Gastrocnemius medialis (tissue), 4 donors: ENCODE results near the gene DNAJC11. TPM values are rescaled to one million over a fixed set of nuclear protein-coding genes. Genes with fewer than 3 reads are reported as not detected.

Experiments used
- ATAC-seq, 2 donors: fragments of 150-250 bp; one replicate each; pipeline ENCODE4 v1.9.1; 2016
- DNase-seq, 2 donors: peaks; one replicate each; pipeline ENCODE4 v3.0.0-alpha.2; 2019
- H3K27ac ChIP-seq, 4 donors: fragments of 200-600 bp; sonication (generic); 1 replicate in 1 of 4; 2 replicates in 3 of 4; pipeline ENCODE4 v1.5.1; 2016 to 2018; ENCODE audit warnings: mild to moderate bottlenecking in 2 of 4, moderate library complexity in 1 of 4
- H3K27me3 ChIP-seq, 3 donors: fragments of 200-600 bp; sonication (generic) in 2 of 3; 1 replicate in 1 of 3; 2 replicates in 2 of 3; pipeline versions ENCODE4 v1.5.1 to v1.6.0; 2016 to 2019; ENCODE audit warnings: mild to moderate bottlenecking in 1 of 3, moderate library complexity in 1 of 3
- H3K36me3 ChIP-seq, 2 donors: fragments of 200-600 bp; sonication (generic) in 1 of 2; one replicate each; pipeline ENCODE4 v1.5.1; 2017 to 2018
- H3K4me1 ChIP-seq, 2 donors: fragments of 200-600 bp; sonication (generic) in 1 of 2; one replicate each; pipeline ENCODE4 v1.5.1; 2016 to 2017; ENCODE audit warnings: mild to moderate bottlenecking in 2 of 2
- H3K4me3 ChIP-seq, 4 donors: fragments of 200-600 bp; sonication (generic) in 3 of 4; 1 replicate in 1 of 4; 2 replicates in 3 of 4; pipeline ENCODE4 v1.5.1; 2016 to 2019; ENCODE audit warnings: mild to moderate bottlenecking in 2 of 4
- H3K9me3 ChIP-seq, 3 donors: fragments of 200-600 bp; sonication (generic) in 2 of 3; 1 replicate in 1 of 3; 2 replicates in 2 of 3; pipeline ENCODE4 v1.5.1; 2016 to 2019
- POLR2A ChIP-seq, 2 donors: fragments of 450-650 bp; IDR thresholded peaks; one replicate each; pipeline ENCODE4 v1.6.1; 2017; ENCODE audit warnings: antibody characterized with exemption in 2 of 2, mild to moderate bottlenecking in 2 of 2, moderate library complexity in 2 of 2
- in situ Hi-C, 4 donors: fragments of 200-750 bp; cut with MboI; loops; one replicate each; pipeline versions ENCODE4 v1.15.0 to v1.8.0; 2017; ENCODE audit warnings: low sequenced_read_pairs in 4 of 4
- intact Hi-C: fragments of 100-400 bp; cut with DNase I; formaldehyde crosslinking; loops from one replicate; pipeline ENCODE4 v1.15.1; 2023; ENCODE audit warnings: low total_unique reads
- total RNA-seq, 4 donors: library from RNA; depleted of rRNA; stranded (reverse); fragments of >200 nt; gene quantifications; one replicate each; pipeline versions ENCODE4 v1.1.0 to v1.2.3, GENCODE V29; 2016
- TF ChIP-seq, protein P1 (sequence below), 5 experiments: fragments of 450-650 bp in 3 of 5; fragments of 200-600 bp in 2 of 5; sonication (generic) in 2 of 5; IDR thresholded peaks in 4 of 5; conservative IDR thresholded peaks in 1 of 5; 1 replicate in 4 of 5; 2 replicates in 1 of 5; pipeline ENCODE4 v1.5.1; 2016 to 2019; ENCODE audit warnings: antibody characterized with exemption in 5 of 5, mild to moderate bottlenecking in 3 of 5, moderate library complexity in 3 of 5

The DNAJC11 gene
- total RNA-seq, 4 donors from 2014 or later, result 23.3 to 40.7 (median 30.8) TPM

DNA sequence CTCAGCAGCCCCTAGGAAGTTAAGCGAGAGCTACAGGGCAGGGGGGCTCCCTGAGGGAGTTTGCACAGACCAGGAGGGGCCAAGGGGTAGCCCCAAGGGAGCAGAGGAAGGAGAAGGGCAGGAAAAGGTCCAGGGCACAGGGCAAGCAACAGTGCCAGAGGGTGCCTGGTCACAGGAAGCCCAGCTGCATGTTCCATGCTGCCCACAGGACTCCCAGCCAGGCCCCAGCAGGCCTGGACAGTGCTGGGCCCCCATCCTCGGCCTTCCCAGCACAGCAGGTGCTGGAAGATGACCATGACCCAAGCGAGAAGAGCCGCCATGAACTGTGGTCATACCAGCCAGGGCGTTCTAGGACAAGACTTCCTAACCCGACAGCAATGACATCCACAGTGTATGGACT lies 110.0 kb downstream of the DNAJC11 start:
- Histone ChIP-seq H3K9me3 (no peaks in the 10 kb centered on the region), H3K4me1 (peaks cover 91 to 96% of the 10 kb centered on the region in 2 donors), H3K36me3 (peaks cover 0 to 48% of the 10 kb centered on the region in 2 donors), H3K27me3 (no peaks in the 10 kb centered on the region), H3K4me3 (no peak overlapping the region), H3K27ac (peak overlapping the region; percentile 98 to 100 (median 100))
- TF ChIP-seq, protein P1, sequence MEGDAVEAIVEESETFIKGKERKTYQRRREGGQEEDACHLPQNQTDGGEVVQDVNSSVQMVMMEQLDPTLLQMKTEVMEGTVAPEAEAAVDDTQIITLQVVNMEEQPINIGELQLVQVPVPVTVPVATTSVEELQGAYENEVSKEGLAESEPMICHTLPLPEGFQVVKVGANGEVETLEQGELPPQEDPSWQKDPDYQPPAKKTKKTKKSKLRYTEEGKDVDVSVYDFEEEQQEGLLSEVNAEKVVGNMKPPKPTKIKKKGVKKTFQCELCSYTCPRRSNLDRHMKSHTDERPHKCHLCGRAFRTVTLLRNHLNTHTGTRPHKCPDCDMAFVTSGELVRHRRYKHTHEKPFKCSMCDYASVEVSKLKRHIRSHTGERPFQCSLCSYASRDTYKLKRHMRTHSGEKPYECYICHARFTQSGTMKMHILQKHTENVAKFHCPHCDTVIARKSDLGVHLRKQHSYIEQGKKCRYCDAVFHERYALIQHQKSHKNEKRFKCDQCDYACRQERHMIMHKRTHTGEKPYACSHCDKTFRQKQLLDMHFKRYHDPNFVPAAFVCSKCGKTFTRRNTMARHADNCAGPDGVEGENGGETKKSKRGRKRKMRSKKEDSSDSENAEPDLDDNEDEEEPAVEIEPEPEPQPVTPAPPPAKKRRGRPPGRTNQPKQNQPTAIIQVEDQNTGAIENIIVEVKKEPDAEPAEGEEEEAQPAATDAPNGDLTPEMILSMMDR (IDR thresholded peaks at IDR 0.05 in 4 of 5, conservative IDR thresholded peaks at IDR 0.05 in 1 of 5), result no peak
- no peak for TF ChIP-seq POLR2A (IDR thresholded peaks at IDR 0.05)
- in situ Hi-C loops, result no loop called here
- peak in 1 of 2 donors; percentile 57 for DNase-seq
- ATAC-seq, result peak in 1 of 2 donors; percentile 19
- intact Hi-C loops, result no loop called here

DNA sequence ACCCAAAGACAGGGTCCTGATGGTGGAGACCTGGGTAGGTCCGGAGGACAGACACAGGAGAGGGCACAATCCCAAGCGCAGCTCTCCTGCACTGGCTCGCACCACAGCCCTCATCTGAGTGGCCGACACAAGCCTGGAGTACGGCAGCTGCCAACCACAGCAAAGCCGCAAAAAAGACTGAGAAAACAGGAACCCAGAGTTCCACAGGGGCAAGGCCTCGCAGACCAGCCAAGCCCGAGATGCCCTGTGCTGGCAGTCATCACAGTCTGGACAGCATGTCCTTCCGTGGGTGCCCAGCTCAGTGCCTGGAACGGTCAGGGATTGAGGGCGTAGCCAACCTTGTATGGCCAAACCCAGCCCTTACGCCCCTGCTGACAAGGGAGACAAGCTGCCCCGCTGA lies 110.4 kb downstream of the DNAJC11 start:
- peak; percentile 63 to 76 for DNase-seq
- peaks cover 0 to 48% of the 10 kb centered on the region in 2 donors for H3K36me3 ChIP-seq
- peak; percentile 22 to 42 for ATAC-seq
- peaks cover 88 to 96% of the 10 kb centered on the region in 2 donors for H3K4me1 ChIP-seq
- no peak overlapping the region for H3K4me3 ChIP-seq
- intact Hi-C loops (no loop called here), in situ Hi-C loops (no loop called here)
- H3K9me3 ChIP-seq, result no peaks in the 10 kb centered on the region
- TF ChIP-seq POLR2A (IDR thresholded peaks at IDR 0.05), result no peak
- TF ChIP-seq, protein P1 (IDR thresholded peaks at IDR 0.05 in 4 of 5, conservative IDR thresholded peaks at IDR 0.05 in 1 of 5), result no peak
- H3K27ac ChIP-seq, result peak overlapping the region; percentile 98 to 100 (median 100)
- no peaks in the 10 kb centered on the region for H3K27me3 ChIP-seq

DNA sequence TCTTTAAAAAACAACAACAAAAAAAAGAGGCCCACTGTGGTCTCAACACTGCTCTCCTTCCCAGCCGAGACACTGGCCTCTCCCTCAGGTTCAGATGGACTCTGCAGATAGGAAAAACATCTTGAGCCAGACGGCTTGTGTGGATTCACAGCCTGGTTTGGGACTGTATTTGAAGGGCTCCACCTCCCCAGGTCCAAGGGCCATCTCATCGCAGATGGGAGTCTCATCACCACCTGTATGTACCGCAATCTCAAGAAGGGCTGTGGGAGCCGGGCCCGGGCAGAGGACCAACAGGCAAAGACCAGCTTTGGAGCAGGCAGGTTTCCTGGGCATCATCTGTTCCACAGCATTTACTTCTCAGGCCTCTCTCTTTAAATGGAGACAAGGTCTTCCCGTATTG lies 111.6 kb downstream of the DNAJC11 start:
- Histone ChIP-seq H3K4me3 (no peak overlapping the region), H3K27ac (peak overlapping the region; percentile 98 to 100 (median 100)), H3K4me1 (peaks cover 77 to 93% of the 10 kb centered on the region in 2 donors), H3K9me3 (no peaks in the 10 kb centered on the region), H3K36me3 (peaks cover 0 to 37% of the 10 kb centered on the region in 2 donors), H3K27me3 (no peaks in the 10 kb centered on the region)
- intact Hi-C loops (no loop called here), in situ Hi-C loops (no loop called here)
- TF ChIP-seq POLR2A (IDR thresholded peaks at IDR 0.05), result no peak
- TF ChIP-seq, protein P1 (IDR thresholded peaks at IDR 0.05 in 4 of 5, conservative IDR thresholded peaks at IDR 0.05 in 1 of 5), result no peak
- DNase-seq, result no peak
- no peak for ATAC-seq

DNA sequence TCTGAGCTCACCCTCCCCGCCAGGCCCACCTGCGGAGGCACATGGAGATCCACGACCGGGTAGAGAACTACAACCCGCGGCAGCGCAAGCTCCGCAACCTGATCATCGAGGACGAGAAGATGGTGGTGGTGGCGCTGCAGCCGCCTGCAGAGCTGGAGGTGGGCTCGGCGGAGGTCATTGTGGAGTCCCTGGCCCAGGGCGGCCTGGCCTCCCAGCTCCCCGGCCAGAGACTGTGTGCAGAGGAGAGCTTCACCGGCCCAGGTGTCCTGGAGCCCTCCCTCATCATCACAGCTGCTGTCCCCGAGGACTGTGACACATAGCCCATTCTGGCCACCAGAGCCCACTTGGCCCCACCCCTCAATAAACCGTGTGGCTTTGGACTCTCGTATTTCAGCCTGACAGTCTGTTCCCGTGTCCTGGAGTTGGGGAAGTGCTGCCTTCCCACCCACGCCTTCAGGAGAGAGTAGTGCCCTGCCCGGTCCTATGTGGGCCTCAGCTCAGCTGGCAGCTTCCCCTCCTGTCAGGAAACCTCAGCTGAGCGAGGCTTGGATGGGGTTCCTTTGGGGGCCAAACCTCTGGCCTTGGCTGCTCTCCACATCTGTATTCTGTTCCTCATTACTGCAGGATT lies 112.6 kb downstream of the DNAJC11 start:
- Histone ChIP-seq H3K4me3 (no peak overlapping the region), H3K9me3 (no peaks in the 10 kb centered on the region), H3K4me1 (peaks cover 66 to 92% of the 10 kb centered on the region in 2 donors), H3K27me3 (no peaks in the 10 kb centered on the region), H3K27ac (peak overlapping the region; percentile 98 to 100 (median 100)), H3K36me3 (peaks cover 0 to 27% of the 10 kb centered on the region in 2 donors)
- TF ChIP-seq, protein P1 (IDR thresholded peaks at IDR 0.05 in 4 of 5, conservative IDR thresholded peaks at IDR 0.05 in 1 of 5), result no peak
- TF ChIP-seq POLR2A (IDR thresholded peaks at IDR 0.05), result peak; percentile 48 to 49
- intact Hi-C loops (no loop called here), in situ Hi-C loops (loop anchor here in 1 of 4 donors (10.0 kb wide), 1 partner anchor 46 kb away; no protein-coding TSS in a partner anchor)
- ATAC-seq, result peak; percentile 30 to 52
- peak; percentile 58 to 83 for DNase-seq
